Measurements from ENCODE around the gene CHKB.

GRCh38 chr22:50537765-50538164 is 44.9 kb downstream of the CHKB start:
- TF ChIP-seq CEBPB (IDR thresholded peaks at IDR 0.05; ENCODE audit: low read depth, low read length) (no peak), MAZ (IDR thresholded peaks at IDR 0.05; ENCODE audit: borderline replicate concordance, low read depth, low read length) (no peak), RAD21 (IDR thresholded peaks at IDR 0.05; ENCODE audit: low read length) (no peak), RCOR1 (IDR thresholded peaks at IDR 0.05; ENCODE audit: insufficient replicate concordance, low read length) (no peak)
